ENCODE results near the gene NKX2-1.
"Not testable (repeated sequence)": the region's sequence is repeated elsewhere in the genome, so short reads cannot be mapped to it uniquely, and the experiment has no call there.

Gene NKX2-1

DNA sequence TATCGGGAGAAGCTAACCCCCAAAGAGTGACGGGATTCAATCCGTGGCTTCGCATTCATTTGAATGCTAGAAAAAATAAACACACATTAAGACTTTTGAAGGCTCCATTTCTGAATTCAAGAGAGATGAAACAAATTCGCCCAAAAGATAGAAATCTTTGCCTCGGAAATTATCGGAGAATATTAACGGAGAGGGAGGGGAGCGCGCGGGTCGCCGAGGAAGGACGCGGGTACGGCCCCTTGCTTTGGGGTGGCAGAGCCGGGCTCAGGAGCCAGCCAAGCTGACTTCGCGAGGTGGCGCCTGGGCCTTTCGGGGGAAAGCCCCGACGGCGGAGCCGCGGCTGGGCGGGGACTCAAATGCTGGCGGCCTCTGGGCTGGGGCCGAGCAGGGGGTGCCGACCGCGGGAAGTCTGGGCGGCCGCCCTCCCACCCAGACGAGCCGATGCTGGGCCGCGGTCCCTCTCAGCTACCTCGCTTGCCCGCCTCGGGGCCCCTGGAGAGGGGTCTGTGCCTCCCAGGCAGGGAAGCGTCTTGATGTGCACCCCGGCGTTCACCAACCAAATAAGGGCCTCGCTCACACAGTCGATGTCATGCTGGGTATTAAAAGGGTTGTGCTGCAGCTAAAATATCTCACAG is 14.7 kb downstream of the NKX2-1 start:
- no peak for DNase-seq

DNA sequence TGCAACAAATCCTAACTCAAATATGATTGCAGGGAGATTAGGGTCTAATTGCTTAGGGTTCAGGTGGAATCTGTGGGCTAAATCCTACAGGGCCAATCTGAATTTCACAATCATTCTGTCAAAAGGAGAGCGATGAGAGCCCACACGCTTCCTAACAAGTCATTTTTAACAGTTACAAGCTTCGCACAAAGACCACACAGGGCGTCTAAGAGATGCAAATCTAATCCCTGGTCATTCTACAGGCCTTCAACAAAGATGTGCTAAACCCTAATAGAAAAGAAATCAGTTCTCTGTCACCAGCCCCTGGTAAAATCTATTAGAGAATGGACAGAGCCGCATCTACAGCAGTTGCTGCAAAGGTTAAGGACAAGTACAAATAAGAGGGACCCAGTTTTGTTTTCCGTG is 15.3 kb downstream of the NKX2-1 start:
- DNase-seq: no peak

DNA sequence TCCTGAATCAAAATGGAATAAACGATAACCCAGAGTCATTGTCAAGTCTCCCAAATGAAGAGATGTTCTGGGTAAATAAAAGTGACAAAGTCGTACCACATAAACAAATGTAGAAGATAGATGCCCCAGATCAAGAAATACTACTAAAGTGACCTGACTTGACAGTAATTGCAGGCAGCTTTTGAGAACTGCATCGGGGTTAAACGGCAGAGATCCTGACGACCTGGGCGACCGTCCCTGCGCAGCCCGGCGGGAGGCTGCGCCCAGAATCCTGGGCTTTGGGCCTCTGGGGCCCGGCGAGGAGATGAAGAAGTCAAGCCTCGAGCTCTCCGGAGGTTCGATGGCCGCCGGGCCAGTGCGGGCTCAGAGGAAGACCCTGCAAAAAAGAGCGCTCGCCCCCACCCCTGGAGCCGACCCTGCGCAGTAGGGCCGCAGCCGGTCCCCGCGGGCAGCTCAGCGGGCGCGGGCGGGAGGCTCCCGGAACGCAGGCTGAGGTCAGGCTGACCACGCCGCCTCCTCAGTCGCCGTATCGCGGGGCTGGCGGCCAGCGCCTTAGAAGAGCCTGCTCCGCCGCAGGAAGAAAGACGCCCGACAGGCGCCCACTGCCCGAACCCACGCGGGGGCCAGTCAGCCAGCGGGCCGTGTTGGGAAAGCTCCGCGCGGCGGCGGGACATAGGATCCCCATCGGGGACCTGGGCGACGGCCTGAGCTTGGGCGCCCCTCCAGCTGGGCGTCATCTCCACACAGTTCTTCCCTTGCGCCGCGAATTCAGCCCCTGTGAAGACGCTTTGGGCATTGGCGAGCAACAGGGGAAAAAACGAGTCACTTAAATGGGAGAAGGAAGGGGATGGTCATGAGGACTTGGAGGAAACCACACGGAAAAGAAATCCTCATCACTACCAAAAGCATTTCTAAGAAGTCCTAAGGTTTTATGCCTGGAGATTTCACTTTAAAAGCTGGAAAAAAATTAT is 16.0 kb downstream of the NKX2-1 start:
- DNase-seq: no peak

DNA sequence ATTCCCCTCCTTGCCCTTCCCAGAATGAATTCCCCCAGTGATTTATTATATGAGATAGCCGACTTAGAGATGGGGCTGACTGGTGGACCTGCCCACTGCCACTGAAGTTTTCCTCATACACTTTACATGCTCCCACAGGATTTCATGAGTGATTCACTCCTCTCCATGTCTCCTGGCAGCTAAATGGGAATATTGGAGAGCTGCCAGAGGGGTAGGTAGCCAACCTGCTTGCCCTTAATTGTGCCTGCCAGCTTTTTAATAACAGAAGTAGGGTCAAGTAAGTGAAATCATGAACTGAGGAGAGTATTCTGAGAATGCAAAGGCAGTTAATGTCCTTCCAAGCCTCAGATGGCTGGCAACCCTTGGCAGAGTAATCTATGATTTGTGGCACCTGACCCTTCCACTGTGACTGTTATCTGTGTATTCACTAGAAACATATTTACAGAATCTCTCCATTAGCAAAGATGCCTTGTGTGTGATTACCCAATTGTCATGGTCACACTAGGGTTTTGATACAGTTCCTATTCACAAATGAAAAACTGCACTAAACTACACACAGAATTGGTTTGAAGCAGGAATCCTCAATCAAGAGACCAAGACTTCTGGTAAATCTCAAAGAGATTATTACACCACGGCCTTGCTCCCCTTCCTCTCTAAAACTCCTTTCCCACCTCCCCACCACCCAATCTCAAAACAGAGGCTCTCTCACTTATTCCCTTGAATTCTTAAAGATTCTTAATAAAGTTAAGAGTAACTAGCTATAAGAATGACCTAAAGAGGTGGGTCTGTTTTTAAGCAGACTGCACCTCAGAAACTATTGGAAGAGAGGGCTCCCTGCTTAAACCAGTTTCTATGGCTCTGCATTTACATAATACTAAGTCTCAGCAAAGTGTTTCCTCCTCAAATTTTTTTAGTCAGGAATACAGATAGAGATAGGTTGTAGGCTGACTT is 17.2 kb downstream of the NKX2-1 start:
- DNase-seq: no peak

DNA sequence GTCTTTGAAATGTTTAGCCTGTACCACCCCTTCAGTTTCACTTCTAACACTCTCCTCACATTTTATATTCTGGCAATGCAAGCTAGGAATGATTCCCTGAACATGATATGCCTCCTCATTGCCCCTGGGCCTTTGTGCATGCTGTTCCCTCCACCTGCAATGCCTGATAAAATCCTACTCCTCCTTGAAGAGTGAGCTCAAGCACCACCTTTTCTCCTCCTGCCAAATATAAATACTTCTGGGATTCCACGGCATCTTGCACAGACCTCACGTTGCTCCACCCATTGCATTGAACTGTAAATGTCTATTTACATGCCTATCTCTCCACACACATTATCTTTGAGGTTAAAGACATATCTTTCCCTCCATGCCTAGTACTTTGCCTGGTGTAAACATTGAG is 21.1 kb downstream of the NKX2-1 start:
- DNase-seq: no peak

DNA sequence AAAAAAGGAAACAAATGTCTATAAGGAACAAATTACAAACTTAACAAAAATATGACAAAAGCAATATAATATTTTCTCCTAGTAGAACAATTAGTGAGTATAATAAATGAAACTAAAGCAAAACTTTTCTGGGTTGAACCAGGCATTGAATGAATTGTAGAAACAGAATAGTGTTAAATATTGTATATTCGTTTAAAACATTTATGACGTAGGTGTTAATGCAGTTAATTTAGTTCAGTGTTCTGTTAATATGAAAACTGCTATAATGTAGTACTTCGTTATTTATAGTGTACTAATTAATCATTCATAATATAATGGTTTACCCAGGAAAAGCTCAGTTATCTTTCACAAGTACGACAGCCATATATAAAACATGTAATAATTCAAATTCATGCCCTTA is 23.7 kb downstream of the NKX2-1 start:
- DNase-seq: no peak

DNA sequence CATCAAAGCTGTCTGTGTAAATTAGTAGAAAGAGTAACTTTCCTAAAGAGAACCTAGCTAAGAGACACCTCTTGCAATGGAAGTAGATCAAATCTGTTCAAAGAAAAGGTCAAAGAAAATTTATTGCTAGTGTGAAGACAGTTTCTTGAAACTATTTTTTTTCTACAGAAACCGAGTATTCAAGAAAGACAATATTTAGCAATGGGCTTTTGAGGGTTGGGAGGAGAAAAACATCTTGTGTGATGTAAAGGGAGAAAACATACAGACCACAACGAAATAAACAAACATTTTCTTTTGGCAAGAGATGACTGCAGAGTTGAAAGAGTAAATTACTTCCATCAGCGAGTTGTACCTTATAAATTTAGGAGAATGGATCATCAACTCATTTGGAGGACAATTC is 24.4 kb downstream of the NKX2-1 start:
- DNase-seq: no peak

DNA sequence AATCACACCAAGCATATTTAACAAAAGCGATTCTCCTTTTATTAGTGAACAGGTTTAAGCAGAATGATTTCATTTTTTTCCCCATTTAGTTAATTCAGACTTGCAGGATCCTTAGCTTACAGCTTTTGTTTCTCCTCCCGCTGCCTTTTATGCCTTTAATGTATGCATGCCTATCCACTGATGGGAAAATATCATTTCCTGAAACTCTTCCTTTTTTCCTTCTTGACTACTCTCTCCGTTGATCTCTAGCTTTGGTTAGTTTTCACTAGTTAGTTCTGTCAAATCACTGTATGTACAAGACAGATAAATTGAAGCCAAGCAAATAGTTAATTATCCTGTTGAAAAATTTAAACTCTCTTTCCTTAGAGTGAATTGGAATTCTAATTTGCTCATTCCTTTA is 26.3 kb downstream of the NKX2-1 start:
- DNase-seq: no peak

DNA sequence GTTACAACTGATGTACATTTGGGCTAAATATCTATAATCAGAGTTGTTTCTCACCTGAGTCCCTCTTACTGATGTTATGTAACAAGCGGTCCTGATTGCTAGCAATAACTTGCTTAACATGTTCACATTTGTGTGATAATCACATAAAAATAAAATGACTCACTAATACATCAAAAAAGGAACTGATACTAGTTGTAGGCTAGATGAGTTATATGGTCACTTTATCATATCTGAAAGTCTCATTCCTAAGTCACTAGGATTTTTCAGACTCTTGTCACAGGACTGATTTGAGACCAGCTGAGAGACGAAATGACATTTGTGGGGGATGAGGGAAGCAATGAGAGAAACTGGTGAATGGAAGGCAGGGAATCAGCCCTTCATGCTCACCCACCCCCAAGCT is 34.3 kb downstream of the NKX2-1 start:
- DNase-seq: no peak

DNA sequence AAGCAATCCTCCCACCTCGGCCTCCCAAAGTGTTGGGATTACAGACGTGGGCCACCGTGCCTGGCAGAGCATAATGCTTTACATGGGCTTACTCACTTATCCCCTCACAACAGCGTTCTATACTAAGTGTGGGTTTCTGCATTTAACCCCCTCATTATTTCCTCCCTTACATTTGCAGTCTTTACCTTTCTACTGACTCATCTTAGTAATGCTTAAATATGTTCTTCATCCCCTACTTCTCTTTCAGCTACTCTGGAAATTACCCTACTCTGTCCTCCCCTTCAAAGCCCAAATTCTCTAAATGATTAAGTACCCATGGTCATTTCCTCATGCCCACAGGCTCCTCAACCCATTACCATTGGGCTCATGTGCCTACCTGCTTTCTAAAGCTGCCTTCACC is 40.7 kb downstream of the NKX2-1 start:
- DNase-seq: peak; percentile 27

DNA sequence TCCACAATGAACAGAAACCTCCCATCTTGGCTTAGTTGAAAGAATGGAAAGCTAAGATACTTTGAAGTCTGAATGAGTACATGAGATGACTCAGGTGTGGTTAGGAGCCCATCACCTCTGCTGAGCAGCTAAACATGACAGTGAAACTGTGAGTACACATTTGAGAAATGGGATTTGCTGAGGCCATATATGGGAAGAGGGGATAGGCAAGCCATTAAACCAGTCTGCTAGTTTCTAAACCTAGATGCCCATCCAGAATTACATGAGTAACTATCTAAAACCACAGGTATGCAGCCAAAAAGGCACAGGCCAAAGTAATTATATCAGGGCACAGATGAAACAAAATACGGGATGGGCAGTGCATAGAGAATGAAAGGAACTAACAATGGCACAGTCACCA is 41.2 kb downstream of the NKX2-1 start:
- DNase-seq: peak; percentile 63

DNA sequence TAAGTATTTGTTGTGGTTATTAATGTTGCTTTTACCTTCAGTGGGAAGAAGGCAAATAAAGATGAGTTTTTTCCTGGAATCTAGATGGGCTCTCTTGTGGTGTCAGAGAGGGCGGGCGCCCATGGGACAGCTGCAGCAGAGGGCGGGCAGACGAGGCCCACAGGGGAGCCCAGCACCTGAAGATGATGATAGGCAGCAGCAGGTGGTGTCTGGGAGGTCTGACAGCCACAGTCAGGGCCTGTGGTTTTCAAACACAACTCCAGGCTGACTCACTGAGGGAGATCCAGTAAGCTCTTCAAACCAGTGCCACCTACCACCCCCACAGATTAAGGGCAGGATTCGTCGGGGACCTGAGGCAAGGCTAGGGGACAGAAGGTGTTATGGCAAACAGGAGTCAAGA is 42.8 kb downstream of the NKX2-1 start:
- DNase-seq: peak; percentile 39

DNA sequence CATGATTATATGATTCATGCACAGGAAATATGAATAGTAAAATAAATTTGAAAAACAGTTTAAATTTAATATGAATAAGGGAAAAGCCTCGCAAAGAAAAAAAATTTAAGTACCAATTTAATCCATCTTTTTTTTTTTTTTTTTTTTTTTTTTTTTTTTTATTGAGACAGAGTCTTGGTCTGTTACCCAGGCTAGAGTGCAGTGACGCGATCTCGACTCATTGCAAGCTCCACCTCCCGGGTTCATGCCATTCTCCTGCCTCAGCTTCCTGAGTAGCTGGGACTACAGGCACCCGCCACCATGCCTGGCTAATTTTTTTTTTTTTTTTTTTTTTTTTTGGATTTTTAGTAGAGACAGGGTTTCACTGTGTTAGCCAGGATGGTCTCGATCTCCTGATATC is 44.0 kb downstream of the NKX2-1 start:
- not testable (repeated sequence) for DNase-seq

DNA sequence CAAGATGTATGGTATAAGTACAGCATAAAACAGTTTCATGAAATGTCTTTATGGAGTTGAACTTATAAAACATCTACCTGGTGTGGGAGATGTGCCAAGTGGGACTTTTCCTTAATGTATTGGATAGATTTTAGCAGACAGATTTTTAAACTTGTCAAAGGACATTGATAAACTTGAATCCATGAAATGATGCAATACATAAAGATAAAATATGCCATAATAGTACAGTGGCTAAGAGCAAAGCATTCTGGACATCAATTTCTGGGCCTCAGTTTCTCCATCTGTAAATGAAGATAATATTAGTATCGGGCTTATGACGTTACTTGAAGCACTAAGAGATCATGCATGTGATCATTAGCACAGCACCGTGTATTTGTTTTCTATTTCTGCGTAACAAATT is 45.4 kb downstream of the NKX2-1 start:
- DNase-seq: no peak

DNA sequence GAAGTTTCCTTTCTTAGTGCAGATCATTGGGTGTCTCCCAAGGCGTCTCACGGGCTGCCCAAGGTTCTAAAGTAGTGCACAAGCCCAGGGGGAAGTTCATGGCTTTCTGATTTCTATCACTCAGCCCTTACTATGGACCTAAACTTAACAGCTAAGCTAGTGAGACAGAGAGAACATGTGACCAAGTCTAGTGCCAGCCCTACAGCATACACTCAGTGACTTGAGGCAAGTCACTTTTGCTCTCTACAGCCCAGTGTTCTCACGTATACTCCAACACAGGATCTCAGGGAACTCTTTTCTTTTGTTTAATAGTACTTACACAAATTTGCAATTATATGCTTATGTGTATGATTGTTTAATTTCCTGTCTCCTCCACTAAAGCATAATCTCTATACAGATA is 48.6 kb downstream of the NKX2-1 start:
- DNase-seq: no peak

DNA sequence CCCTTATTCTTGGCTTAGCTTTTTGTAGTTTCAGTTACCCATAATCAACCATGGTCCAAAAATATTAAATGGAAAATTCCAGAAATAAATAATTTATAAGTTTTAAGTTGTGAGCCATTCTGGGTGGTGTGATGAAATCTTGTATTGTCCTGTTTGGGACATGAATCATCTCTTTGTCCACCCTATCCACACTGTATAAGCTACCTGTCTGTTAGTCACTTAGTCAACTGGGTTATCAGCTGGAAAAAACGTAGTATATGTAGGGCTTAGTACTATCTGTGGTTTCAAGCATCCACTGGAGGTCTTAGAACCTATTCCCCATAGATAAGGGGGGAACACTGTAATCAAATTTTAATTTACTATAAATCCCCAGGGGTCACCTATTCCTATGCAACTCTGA is 52.7 kb downstream of the NKX2-1 start:
- no peak for DNase-seq
